ENCODE results near the gene GRIN2A.

The GRIN2A gene

GRCh38 chr16:9932919-9933653 is 249.1 kb downstream of the GRIN2A start:
- in situ Hi-C loops (cut with MboI; ENCODE audit: low sequenced_read_pairs) = no loop called here

GRCh38 chr16:9932000-9932399 is 250.2 kb downstream of the GRIN2A start:
- in situ Hi-C loops (cut with MboI; ENCODE audit: low sequenced_read_pairs) = no loop called here

GRCh38 chr16:9929836-9930235 is 252.4 kb downstream of the GRIN2A start:
- in situ Hi-C loops (cut with MboI; ENCODE audit: low sequenced_read_pairs) = no loop called here

- in situ Hi-C loops (cut with MboI; ENCODE audit: low sequenced_read_pairs) = no loop called here
These were observed 252.9 kb downstream of the GRIN2A start for GRCh38 chr16:9929313-9929712.

- in situ Hi-C loops (cut with MboI; ENCODE audit: low sequenced_read_pairs) = no loop called here
These were observed 259.8 kb downstream of the GRIN2A start for GRCh38 chr16:9922441-9922840.

DNA sequence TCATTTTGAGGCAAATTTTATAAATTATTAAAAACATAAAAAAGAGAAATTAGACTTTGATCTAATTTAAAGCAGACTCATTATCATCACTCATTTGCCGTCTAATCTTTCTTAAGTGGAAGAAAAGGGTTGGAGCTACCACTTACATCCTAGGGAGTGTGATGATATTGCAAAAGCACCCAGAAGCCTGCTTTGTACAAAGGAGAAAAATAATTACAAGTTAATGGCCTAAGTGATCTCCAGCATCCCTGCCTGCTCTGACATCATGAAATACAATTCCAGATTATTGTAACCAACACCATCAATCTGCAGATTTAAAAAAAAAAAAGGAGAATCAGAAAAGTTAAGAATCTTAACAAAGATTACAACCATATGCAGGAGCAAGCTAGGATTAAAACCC is 260.2 kb downstream of the GRIN2A start:
- in situ Hi-C loops (cut with MboI; ENCODE audit: low sequenced_read_pairs) = no loop called here

- in situ Hi-C loops (cut with MboI; ENCODE audit: low sequenced_read_pairs) = no loop called here
These were observed 262.8 kb downstream of the GRIN2A start for GRCh38 chr16:9919460-9919859.

- in situ Hi-C loops (cut with MboI; ENCODE audit: low sequenced_read_pairs) = no loop called here
These were observed 264.5 kb downstream of the GRIN2A start for GRCh38 chr16:9917691-9918090.

- in situ Hi-C loops (cut with MboI; ENCODE audit: low sequenced_read_pairs) = no loop called here
These were observed 268.5 kb downstream of the GRIN2A start for GRCh38 chr16:9913604-9914326.

- in situ Hi-C loops (cut with MboI; ENCODE audit: low sequenced_read_pairs) = no loop called here
These were observed 270.2 kb downstream of the GRIN2A start for GRCh38 chr16:9911989-9912388.

DNA sequence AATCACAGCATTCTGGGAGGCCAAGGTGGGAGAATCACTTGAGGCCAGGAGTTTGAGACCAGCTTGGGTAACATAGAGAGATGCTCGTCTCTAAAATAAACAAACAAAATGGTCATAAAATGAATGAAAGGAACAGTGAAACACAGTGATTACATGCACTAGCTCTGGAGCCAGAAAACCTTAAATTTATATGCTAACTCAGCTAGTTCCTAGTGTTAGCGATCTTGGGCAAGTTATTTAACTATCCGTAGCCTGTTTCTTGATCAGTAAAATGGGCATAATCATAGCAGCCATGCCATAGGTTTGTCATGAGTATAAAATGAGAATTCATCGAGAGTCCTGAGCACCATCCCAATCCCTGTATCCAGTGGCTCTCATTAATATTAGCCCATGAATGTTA is 271.0 kb downstream of the GRIN2A start:
- in situ Hi-C loops (cut with MboI; ENCODE audit: low sequenced_read_pairs) = no loop called here

DNA sequence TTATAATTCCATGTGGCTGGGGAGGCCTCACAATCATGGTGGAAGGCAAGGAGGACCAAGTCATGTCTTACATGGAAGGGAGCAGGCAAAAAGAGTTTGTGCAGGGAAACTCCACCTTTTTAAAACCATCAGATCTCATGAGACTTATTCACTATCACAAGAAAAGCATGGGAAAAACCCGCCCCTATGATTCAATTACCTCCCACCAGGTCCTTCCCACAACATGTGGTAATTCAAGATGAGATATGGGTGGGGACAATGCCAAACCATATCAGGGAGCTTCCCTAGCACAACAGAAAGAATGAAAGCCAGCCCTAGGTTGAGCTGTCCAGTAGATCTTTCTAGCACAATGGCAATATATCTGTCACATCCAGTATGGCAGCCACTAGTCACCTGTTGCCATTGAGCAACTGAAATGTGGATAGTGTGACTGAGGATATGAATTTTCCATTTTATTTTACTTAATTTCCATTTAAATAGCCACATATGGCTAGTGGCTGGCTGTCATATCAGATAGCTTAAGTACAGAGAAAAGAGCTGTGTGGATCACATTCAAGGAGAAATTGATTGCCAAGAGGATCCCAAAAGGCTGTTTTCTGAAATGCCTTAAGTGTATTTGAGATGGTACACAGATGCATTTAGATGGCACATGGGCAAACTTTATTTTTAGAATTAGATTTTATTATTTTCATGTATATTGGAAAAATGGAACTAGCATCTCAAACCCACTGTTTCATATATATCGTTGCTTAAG is 273.0 kb downstream of the GRIN2A start:
- in situ Hi-C loops (cut with MboI; ENCODE audit: low sequenced_read_pairs) = no loop called here

GRCh38 chr16:9908613-9909012 is 273.6 kb downstream of the GRIN2A start:
- in situ Hi-C loops (cut with MboI; ENCODE audit: low sequenced_read_pairs) = no loop called here

- in situ Hi-C loops (cut with MboI; ENCODE audit: low sequenced_read_pairs) = no loop called here
These were observed 274.5 kb downstream of the GRIN2A start for GRCh38 chr16:9907752-9908151.

- in situ Hi-C loops (cut with MboI; ENCODE audit: low sequenced_read_pairs) = no loop called here
These were observed 276.0 kb downstream of the GRIN2A start for GRCh38 chr16:9906218-9906617.

- in situ Hi-C loops (cut with MboI; ENCODE audit: low sequenced_read_pairs) = no loop called here
These were observed 277.7 kb downstream of the GRIN2A start for GRCh38 chr16:9904526-9904925.

DNA sequence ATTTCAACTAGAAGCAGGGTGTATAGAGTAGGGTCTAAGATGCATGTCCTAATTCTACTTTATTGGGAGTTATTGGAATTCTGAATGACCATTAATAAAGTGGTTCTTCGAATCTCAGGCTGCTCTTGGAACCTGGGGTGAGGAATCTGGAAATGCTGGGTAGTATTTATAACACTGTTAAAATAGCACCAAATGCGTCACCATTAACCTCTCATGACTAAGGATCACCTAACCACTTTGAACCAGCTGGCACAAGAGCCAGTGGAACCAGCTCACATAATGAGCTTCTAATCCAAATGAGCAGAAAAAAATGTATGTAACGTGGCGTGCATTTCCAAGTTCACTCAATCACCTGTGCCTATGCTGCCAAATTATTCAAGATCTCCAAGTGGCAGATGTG is 281.7 kb downstream of the GRIN2A start:
- in situ Hi-C loops (cut with MboI; ENCODE audit: low sequenced_read_pairs) = no loop called here

DNA sequence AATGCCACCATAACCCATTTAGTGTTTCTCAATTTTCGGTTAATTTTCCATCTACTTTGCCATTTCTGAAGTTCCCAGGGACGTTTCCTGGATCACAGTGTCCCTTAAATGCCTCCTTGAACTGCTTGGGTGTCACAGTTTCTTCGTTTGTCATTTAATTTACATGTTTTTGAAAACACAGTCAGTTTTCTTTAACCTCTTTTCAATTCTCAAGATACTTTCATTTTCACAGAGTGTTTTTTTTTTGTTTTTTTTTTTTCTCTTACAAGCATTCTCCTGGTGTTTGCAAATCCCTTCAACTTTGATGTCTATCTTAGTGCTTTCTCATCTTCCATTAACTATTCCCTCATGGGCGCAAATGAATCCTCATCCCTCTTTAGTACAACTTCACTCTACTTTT is 283.7 kb downstream of the GRIN2A start:
- in situ Hi-C loops (cut with MboI; ENCODE audit: low sequenced_read_pairs) = no loop called here

GRCh38 chr16:9898124-9898523 is 284.1 kb downstream of the GRIN2A start:
- in situ Hi-C loops (cut with MboI; ENCODE audit: low sequenced_read_pairs) = no loop called here

DNA sequence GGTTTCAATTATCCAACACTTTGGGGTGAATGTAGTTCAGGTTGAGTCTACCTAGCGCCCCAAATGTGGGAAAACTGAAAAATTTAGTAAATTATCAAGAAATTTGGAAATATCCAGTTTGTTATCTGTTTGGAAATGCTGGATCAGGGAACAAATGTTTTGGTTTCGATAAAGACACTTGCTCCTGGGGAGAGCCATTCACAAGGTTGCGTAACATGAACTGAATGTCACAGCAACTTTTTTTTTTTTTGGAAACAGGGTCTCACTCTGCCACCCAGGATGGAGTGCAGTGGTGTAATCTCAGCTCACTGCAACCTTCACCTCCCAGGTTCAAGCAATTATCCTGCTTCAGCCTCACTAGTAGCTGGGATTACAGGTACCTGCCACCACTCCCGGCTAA is 286.4 kb downstream of the GRIN2A start:
- in situ Hi-C loops (cut with MboI; ENCODE audit: low sequenced_read_pairs) = no loop called here

GRCh38 chr16:9885876-9886275 is 296.4 kb downstream of the GRIN2A start:
- in situ Hi-C loops (cut with MboI; ENCODE audit: low sequenced_read_pairs) = no loop called here

GRCh38 chr16:9885467-9885866 is 296.8 kb downstream of the GRIN2A start:
- in situ Hi-C loops (cut with MboI; ENCODE audit: low sequenced_read_pairs) = no loop called here

Data from HL-60/S4 treated with retinoic acid at 250 ng/mL for 4 days and 3 days (cell line).